GM18861 (cell line): Measurements from ENCODE around the gene SLU7.

ENCODE experiments used
- ATAC-seq: cut with Tn5 transposase; IDR thresholded peaks from one replicate; pipeline ENCODE4 v1.9.1; 2021; ENCODE audit not compliant: unreplicated experiment

The SLU7 gene

GRCh38 chr5:160418561-160419457, at the start of gene SLU7:
SLU7 (minus strand) TSS chr5:160419081; CDS start chr5:160415294, 3,787 bp downstream.
- peak; percentile 53 for ATAC-seq

GRCh38 chr5:160468363-160468975, 49.6 kb upstream of the SLU7 start:
- no peak for ATAC-seq

DNA sequence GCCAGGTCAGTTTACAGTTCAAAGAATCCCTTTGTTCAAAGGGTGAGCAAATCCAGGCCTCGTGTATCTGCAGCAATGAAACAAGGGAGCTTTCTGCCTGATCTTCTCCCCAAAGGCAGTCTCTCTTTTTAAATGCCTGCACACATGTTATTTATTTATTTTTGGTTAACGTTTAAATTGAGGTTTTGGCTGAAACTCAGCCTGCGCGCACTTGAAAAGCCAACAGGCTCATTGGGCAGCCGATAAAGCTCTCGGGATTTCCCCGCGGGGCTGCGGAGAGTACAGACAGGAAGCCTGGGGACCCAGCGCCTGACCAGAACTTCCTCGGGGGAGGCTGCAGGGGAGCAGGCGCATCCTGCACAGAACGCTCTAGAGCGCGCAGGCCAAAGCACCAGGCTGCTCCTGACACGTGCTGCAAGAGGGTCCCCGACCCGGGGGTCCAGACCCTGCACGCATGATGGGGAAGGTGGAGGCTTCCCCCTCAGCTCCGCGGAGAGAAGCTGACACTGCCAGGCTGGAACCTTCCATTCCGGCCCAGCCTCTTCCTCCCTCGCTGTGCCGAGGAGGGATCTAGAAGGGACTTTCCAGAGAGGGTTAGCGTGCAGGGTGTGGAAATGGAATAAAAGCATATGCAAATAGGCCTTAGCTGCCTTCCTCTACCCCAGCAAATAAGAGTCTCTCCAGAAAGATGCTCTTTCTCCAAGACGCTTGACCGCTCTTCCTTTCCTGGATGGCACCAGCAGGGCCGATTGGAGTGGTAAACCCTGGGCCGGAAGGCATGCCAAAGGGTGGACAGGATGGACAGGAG, 48.9 kb upstream of the SLU7 start:
- peak; percentile 83 for ATAC-seq

DNA sequence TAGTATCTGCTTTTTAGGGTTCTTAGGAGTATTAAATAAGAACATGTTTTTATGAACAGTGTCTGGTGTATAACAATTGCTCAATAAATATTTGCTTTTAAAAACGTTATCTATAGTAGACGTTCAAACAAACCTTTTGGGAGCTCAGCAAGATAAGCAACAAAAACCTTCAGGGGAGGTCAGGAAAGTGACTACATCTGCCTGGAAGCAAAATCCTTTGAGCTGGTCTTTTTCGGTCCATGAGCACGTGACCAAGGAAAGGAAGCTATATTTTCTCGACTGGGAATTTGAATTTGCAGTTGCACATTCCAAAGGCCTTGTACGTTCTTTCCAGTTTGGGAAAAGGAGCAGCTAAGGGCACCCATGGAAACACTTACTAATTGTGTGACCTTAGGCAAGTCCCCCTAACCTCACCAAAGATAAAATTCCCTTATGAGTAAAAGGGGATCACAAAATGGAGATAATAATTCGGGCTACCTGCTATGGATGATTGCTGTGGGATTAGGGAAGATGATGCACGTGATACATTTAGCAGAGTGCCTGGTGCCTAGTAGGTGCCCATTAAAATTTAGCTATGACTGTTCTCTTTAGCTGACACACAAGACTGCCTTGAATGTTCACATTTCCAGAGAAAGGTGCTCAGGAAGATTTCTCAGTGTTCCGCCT, 48.1 kb upstream of the SLU7 start:
- ATAC-seq: no peak

DNA sequence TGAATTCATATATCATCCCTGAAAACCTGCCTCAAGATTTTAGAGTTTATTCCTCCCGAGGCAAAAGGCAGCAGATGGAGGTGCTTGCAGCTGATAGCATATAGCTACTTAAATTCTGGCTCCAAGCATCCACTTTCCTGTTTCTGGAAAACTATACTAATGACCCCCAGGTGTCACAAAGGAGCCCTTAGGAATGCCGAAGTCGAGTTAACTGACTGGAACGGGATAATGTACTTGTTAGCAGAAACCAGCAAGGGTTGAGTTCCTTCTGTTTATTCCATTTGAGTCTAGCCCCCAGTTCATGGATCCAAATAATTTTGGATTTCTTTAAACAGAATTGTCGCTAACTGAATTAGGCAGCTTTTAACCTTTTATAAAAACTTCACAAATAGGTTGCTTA, 47.2 kb upstream of the SLU7 start:
- ATAC-seq: no peak

DNA sequence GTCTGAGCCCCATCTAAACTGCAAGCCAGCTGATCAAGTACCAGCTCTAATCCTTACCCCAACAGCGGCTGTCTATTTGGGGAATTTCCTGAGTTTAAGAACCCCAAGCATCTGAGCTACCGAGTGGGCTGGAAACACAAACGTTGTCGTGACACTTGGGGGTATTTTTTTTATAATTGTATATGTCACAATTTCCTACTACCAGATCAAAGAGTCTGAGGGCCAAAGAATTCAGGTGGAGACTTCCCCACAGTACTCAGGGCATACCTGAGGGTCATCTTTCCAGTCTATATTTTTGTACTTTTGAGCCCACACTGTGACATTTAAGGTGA, 45.6 kb upstream of the SLU7 start:
- ATAC-seq: no peak

DNA sequence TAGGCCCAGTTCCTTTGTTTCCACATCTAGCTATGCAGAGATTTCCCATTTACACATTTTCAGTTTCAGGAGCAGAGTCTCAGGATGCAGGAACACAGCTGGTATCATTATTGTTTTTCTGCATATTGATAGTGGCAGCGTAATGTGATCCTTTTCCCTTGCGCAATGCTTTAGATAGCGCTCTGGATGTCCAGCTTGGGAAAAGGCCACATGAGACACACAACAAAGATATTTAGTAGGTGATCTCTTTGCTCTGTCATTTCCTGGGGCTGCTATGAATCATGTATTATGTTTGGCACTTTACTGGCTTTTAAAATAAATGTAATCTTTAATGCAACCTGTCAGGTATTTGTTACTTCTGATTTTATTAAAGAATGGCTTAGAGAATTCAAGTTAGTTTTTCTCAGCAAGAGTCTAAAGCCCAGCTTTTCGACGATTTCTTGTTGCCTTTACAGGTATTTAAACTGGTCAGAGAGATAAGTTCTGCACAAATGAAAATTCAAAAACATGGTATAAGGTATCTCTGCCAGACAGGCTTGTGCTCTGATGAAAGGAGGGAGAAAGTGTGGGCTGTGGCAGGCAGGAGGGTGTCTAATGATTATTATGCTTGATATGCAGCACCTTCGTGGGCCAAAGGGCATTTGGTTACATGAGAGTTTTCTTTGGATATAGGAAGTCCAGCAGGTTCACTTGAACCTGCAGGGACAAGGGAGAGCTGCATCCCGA, 45.0 kb upstream of the SLU7 start:
- no peak for ATAC-seq

- no peak for ATAC-seq
Observed at GRCh38 chr5:160463227-160463626, 44.3 kb upstream of the SLU7 start.

DNA sequence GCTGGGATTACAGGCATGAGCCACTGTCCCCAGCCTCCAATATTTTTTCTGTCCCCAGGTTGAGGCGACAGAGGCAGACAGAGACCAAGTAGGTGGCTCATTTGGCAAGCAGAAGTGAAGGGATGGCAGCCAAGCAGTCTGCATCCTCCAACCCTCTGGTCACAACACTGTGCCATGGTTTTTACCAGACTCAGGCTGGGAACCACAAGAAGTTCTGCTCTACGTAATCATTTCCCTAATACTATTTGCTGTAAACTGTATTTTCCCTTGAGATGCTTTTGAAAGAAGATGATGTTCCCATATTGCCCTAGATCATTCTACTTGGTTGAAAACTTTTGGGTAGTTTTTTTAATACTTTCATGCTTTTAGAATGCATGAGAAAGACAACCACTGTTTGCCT, 43.3 kb upstream of the SLU7 start:
- peak; percentile 36 for ATAC-seq

DNA sequence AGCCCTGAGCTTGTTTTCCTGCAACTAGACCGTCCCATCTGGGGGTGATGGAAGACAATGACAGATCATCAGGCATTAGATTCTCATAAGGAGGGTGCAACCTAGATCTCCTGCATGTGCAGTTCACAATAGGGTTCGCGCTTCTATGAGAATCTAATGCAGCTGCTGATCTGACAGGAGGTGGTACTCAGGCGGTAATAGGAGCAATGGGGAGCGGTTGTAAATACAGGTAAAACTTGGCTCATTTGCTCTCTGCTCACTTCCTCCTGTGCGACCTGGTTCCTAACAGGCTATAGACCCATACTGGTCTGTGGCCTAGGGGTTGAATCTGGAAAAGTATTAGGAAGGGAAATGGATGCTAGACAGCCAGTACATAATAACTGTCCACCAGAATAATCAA, 42.5 kb upstream of the SLU7 start:
- no peak for ATAC-seq

DNA sequence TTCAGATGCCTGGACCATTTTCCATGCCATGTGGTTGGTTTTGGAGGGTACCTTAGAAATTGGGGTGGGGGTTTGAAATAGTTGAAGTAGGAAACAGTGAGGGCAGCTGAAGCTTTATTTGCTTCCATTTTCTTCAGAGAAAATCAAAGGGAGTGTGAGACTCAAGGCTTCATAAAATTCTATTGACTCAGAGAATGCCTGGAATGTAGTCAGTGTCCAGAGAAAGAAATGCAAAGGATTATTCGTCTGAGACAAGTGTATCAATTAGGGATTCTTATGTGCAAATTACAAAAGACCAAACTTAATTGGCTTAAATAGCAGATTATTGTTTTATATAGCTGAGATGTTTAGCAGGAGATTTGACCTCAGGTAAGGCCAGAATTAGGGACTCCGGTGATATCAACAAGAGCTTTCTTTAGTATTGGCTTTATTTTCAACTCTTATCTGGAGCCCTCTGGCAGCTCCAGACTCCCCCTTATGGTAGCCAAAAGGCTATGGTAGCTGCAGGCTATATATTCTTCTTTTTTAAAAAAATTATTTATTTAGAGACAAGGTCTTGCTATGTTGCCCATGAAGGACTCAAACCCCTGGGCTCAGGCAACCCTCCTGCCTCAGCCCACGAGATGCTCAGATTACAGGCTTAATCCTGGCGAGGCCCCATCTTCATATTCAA, 41.6 kb upstream of the SLU7 start:
- ATAC-seq: no peak

GRCh38 chr5:160458806-160459800, 40.2 kb upstream of the SLU7 start:
- peak; percentile 83 for ATAC-seq

DNA sequence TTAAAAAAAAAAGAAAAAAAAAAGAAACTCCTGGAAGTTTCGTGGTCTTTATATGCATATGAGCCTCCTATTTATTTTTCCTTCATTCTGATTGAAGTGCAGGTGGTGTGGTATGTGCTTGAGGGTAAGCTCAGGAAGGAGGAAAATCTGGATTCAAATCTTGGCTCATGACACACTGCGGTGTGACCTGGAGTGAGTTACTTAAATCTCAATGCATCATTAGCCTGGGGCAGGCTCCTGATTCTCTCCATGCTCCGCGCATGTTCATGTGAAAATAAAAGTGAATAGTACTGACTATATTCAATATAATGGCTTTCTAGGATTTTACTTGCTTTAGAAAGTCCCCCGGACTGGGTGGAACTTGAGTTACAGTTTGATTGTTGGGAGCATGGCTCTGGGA, 38.4 kb upstream of the SLU7 start:
- ATAC-seq: no peak

DNA sequence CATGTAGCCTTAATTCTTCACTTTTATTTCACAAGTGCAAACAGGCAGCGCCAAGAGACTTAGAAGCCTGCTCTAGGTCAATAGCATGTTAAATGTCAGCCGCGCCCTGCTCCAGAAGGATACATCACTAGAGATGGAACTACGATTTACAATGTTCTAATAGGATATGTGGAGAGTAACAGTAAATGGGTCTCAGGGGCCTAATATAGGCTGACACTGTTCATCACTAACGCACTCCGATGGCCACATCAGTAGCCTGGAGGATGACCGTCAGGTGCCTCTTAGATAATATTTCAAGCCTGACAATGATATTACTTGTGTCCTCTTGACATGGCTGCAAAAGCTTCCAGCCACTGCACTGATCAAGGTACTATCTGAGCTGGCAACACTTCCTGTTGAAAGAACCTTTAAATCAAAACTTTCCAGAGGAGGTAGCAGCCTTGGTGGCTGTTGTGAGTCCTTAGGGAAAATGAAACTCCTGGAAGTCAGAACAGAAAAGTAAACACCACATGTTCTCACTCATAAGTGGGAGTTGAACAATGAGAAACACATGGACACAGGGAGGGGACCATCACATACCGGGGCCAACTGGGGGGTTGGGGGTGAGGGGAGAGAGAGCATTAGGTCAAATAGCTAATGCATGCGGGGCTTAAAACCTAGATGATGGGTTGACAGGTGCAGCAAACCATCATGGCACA, 37.7 kb upstream of the SLU7 start:
- ATAC-seq: no peak

DNA sequence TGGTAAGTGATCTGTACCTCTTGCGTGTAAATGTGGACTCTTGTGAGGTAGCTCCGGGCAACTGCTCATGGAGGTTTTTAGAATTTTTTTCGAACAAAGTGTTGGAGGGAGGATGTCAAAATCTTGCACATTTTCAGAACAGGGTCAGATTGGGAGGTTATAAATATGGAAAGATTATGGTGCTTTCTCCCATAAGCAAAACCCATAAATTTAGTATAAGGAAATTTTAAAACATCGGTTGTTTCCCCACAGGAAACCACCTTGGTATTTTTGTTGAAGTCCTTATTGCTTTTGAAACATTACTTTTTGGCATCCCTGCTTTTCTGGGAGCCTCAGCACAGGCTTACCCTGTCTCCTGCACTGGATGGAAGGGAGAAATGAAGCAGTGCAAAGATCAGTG, 36.7 kb upstream of the SLU7 start:
- no peak for ATAC-seq

DNA sequence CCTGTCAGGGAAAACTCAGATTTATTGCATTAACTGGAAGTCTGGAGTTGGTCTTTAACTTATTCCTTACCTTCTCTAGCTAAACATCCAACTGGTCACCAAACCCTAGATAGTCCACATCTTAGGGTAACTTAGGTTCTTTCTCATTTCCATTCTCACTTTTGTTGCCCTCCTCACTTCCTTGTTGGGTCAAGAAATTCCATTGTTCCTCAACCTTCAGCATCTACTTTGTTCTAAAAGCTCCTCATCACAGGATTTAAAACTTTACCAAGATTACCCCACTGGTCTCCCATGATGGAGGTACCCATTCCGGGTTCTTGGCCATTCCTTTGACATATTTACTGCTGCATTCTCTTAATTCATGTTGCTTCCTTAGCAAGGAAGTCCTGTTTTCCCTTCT, 34.9 kb upstream of the SLU7 start:
- ATAC-seq: no peak

DNA sequence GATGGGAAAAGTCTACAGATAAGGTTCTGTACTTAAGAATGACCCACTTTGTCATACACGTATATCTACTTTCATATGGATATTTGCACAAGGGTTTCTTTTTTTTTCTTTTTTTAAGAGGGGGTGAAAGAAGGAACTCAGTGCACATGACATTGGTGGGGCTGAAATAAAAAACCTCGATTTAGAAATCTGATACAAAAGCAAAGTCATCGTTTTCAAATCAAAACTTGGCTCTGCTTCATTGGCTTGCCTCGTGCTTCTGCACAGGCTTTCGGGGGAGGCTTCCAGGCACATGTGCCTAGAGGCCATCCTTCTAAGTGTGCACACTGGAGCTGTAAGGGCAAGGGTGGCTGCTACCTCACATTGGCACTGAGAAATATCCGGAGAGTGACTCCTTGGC, 33.9 kb upstream of the SLU7 start:
- no peak for ATAC-seq

DNA sequence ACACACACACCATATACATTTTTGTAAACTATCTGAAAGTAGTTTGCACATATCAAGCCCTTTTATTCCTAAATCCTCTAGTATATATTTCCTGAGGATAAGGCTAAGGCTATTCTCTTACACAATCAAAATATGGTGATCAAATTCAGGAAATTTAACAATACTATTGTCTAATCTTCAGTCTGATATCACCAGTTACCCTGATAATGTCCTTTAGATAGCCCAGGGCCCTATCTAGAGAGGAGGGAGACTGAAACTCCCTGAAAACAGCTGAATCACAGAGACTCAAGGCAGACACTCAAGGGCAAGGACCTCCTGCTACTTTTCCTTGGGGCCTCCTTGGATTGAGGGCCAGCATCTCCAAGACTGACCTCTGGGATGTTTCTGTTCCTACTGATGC, 33.2 kb upstream of the SLU7 start:
- ATAC-seq: no peak
